Right lobe of liver (tissue), 4 donors: ENCODE data around the gene KLHL2.

Experiments
- POLR2A ChIP-seq: fragments of 450-650 bp; IDR thresholded peaks from one replicate; pipeline ENCODE4 v1.6.1; 2017; ENCODE audit warnings: antibody characterized with exemption, mild to moderate bottlenecking
- TF ChIP-seq, protein P1 (sequence below), 4 donors: fragments of 200-600 bp in 3 of 4; fragments of 450-650 bp in 1 of 4; IDR thresholded peaks; one replicate each; pipeline versions ENCODE4 v1.5.1 to v1.8.0; 2016 to 2022; ENCODE audit warnings: antibody characterized with exemption in 4 of 4, mild to moderate bottlenecking in 2 of 4
- donor health status: DM: no; HTN: no; CAD: no.
- donor health status: DM: no; HTN: no; CAD: no.
- donor health status: DM: no; HTN: yes; CAD: no.

DNA sequence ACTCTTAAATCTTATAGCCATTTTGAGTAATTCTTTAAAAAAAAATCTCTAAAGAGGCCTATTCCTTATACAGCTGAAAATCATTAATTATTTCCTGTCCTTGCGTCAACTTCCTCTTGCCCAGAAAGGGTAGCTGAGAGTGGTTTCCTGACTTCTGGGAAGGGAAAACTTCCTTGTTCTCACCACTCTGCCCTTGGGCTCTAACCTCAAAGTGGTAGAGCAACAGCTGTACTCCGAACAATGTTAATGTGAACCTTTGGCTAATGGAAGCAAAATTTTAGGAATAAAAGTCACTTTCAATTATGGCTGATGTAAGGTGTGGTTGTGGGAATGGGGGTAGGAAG is 15.3 kb downstream of the KLHL2 start:
- TF ChIP-seq, protein P1, sequence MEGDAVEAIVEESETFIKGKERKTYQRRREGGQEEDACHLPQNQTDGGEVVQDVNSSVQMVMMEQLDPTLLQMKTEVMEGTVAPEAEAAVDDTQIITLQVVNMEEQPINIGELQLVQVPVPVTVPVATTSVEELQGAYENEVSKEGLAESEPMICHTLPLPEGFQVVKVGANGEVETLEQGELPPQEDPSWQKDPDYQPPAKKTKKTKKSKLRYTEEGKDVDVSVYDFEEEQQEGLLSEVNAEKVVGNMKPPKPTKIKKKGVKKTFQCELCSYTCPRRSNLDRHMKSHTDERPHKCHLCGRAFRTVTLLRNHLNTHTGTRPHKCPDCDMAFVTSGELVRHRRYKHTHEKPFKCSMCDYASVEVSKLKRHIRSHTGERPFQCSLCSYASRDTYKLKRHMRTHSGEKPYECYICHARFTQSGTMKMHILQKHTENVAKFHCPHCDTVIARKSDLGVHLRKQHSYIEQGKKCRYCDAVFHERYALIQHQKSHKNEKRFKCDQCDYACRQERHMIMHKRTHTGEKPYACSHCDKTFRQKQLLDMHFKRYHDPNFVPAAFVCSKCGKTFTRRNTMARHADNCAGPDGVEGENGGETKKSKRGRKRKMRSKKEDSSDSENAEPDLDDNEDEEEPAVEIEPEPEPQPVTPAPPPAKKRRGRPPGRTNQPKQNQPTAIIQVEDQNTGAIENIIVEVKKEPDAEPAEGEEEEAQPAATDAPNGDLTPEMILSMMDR (IDR thresholded peaks at IDR 0.05): no peak
- TF ChIP-seq POLR2A: no peak
